T-helper 17 cell (primary cell): ENCODE results near the gene HOXD11. TPM values are rescaled to one million over a fixed set of nuclear protein-coding genes. Genes with fewer than 3 reads are reported as not detected.

ENCODE experiments used
- ATAC-seq: fragments of 150-1000 bp; cut with Tn5 transposase; 2 replicates; pipeline ENCODE4 v1.10.0; 2021; ENCODE audit warnings: mild to moderate bottlenecking, moderate library complexity
- DNase-seq, 3 donors: peaks; one replicate each; pipeline versions ENCODE4 v3.0.0 to v3.0.0-alpha.2; 2020 to 2021
- H3K9me3 ChIP-seq: one replicate; pipeline ENCODE4 v1.7.0; 2013; ENCODE audit warnings: low read length, mild to moderate bottlenecking; ENCODE audit not compliant: control insufficient read depth, poor library complexity, severe bottlenecking
- H3K27ac Mint-ChIP-seq: one replicate; pipeline ENCODE4 v1.8.0; 2022; ENCODE audit warnings: mild to moderate bottlenecking, moderate library complexity, mixed read lengths
- H3K27me3 Mint-ChIP-seq: one replicate; pipeline ENCODE4 v1.8.0; 2022; ENCODE audit warnings: mixed read lengths
- H3K36me3 Mint-ChIP-seq: one replicate; pipeline ENCODE4 v1.8.0; 2022; ENCODE audit warnings: low read depth, mixed read lengths
- H3K4me1 Mint-ChIP-seq: one replicate; pipeline ENCODE4 v1.8.0; 2022; ENCODE audit warnings: mild to moderate bottlenecking, mixed read lengths
- H3K4me3 Mint-ChIP-seq: one replicate; pipeline ENCODE4 v1.8.0; 2022; ENCODE audit warnings: mild to moderate bottlenecking, moderate library complexity, mixed read lengths
- total RNA-seq, 4 donors: library from RNA in 2 of 4; stranded (reverse) in 2 of 4; gene quantifications; one replicate each; pipeline ENCODE4 v1.2.3 and lab custom pipeline; 2022 to 2026

Gene HOXD11
- total RNA-seq, 2 donors from 2014 or later = not detected

DNA sequence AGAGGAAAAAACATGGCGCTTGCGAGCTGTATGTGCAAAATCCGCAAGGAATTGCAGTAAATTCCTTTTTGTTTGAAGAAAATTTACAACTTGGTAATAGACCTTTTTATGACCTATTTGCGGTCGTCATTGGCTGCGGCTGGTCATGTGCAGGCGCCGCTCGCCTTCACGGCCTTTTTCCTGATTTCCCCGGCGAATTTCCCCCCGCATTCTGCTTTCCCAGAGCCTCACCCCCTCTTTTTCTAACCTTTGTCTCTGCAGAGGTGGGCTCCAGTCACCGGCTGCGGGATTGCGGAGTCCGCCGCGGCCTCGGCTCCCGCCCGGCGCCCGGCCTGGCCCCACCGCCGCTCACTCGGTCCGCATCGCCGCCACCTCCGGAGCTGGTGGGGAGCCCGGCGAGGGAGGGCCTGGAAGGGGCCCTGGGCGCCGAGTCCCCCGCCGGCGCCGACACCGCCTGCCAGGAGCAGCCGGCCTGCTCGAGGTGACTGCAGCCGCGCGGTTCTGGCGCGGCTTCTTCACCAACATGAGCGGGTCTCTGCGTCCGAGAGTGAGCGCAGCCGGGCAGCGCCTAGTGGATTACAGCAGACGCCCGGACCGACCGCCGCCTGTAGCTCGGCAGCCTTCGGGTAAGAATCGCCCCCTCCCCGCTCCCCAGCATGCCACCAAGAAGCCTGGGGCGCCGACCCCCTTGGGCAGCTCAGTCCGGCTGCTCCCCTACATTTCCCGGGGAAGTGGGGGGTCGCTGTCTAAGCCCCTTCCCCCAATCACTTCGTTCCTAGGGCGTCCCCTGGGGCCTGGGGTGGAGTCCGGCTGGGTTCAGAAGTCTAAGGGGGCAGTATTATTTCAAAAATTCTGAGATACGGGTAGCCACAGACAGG, 29.5 kb downstream of the HOXD11 start:
- peaks cover 6% of the 10 kb centered on the region for H3K36me3 Mint-ChIP-seq
- no peak overlapping the region for H3K4me3 Mint-ChIP-seq
- ATAC-seq (no peak), DNase-seq (no peak)
- peaks cover 4% of the 10 kb centered on the region for H3K9me3 ChIP-seq
- peaks cover 77% of the 10 kb centered on the region for H3K27me3 Mint-ChIP-seq
- no peak overlapping the region for H3K27ac Mint-ChIP-seq
- H3K4me1 Mint-ChIP-seq = peaks cover 13% of the 10 kb centered on the region

GRCh38 chr2:176137252-176137580, 30.1 kb downstream of the HOXD11 start:
- H3K4me3 Mint-ChIP-seq = no peak overlapping the region
- peaks cover 4% of the 10 kb centered on the region for H3K9me3 ChIP-seq
- peaks cover 6% of the 10 kb centered on the region for H3K36me3 Mint-ChIP-seq

DNA sequence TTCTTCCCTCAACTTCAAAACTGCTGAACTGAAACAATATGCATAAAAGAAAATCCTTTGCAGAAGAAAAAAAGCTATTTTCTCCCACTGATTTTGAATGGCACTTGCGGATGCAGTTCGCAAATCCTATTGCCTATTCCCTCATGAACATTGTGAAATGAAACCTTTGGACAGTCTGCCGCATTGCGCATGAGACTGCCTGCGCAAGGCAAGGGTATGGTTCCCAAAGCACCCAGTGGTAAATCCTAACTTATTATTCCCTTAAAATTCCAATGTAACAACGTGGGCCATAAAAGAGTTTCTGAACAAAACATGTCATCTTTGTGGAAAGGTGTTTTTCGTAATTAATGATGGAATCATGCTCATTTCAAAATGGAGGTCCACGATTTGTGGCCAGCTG, 30.8 kb downstream of the HOXD11 start:
- ATAC-seq (no peak), DNase-seq (no peak)
- Mint-ChIP-seq H3K4me1 (peaks cover 8% of the 10 kb centered on the region), H3K4me3 (no peak overlapping the region), H3K36me3 (peaks cover 7% of the 10 kb centered on the region), H3K27me3 (peaks cover 83% of the 10 kb centered on the region), H3K27ac (no peak overlapping the region)
- peaks cover 4% of the 10 kb centered on the region for H3K9me3 ChIP-seq

More at GRCh38 chr2:176137252-176137580, 30.1 kb downstream of the HOXD11 start:
- no peak overlapping the region for H3K27ac Mint-ChIP-seq
- DNase-seq = no peak
- H3K4me1 Mint-ChIP-seq = peaks cover 12% of the 10 kb centered on the region
- ATAC-seq = no peak
- peaks cover 83% of the 10 kb centered on the region for H3K27me3 Mint-ChIP-seq

DNA sequence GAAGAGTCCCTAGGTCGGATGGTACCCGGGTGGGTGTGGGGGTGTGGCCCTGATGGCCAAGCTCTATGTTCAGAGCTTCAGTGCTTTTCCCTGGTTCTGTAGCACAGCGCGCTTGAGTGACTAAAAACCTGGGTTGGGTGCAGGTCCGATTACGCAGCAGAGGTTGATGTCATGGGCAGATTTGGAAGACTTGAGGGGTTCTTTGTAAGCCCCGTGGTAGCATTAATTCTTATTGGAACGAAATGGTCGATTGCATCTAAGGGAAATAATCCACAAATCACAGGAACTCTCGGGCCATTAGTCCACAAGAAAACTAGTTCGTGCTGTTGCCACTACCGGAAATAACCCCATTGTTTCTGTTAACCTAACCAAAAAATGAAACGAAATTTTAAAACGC, 31.4 kb downstream of the HOXD11 start:
- Mint-ChIP-seq H3K27ac (no peak overlapping the region), H3K4me3 (no peak overlapping the region), H3K36me3 (peaks cover 9% of the 10 kb centered on the region), H3K27me3 (peaks cover 83% of the 10 kb centered on the region), H3K4me1 (peaks cover 8% of the 10 kb centered on the region)
- DNase-seq (no peak), ATAC-seq (no peak)
- H3K9me3 ChIP-seq = peaks cover 4% of the 10 kb centered on the region

DNA sequence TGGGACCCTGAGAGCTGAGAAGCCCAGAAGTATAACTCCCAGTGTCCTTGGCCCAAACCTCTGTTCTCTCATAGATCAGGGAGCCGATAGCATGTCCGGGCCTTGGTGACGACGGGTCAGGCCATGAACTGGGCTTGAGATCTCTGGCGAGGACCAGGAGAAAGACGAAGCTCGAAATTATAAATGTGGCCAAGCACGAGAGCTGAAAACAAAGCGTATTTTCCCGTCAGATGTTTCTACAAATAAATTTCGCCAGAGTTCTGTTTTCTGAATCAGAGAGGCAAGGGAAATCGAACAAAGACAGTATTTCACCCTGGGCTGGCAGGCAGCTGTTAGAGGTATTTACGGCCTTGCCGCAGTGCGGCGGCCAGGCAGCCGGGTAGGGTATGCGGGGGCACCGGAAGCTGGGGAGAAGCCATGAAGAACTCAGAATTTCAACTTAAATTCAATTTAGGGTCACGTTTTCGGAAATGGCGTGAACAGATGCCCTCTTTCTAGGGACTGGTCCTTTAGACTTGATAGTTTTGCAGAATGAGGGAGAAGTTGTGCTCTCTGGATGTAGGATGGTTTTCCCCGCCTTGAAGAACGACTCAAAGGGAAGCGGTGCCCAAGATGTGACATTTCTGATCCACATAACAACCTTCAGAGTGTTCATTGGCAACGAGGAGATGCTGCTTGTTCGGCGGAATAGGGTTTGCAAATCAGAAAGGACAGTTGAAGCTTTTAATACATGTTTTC, 32.0 kb downstream of the HOXD11 start:
- H3K9me3 ChIP-seq = peaks cover 4% of the 10 kb centered on the region
- H3K36me3 Mint-ChIP-seq = peaks cover 10% of the 10 kb centered on the region
- peaks cover 8% of the 10 kb centered on the region for H3K4me1 Mint-ChIP-seq
- H3K4me3 Mint-ChIP-seq = no peak overlapping the region
- no peak for DNase-seq
- peaks cover 83% of the 10 kb centered on the region for H3K27me3 Mint-ChIP-seq
- ATAC-seq = no peak
- no peak overlapping the region for H3K27ac Mint-ChIP-seq

GRCh38 chr2:176139661-176140512, 32.8 kb downstream of the HOXD11 start:
- Mint-ChIP-seq H3K36me3 (peaks cover 11% of the 10 kb centered on the region), H3K27ac (peak overlapping the region; percentile 24), H3K4me3 (no peak overlapping the region), H3K27me3 (peaks cover 83% of the 10 kb centered on the region), H3K4me1 (peaks cover 8% of the 10 kb centered on the region)
- DNase-seq (no peak), ATAC-seq (no peak)
- H3K9me3 ChIP-seq = peaks cover 4% of the 10 kb centered on the region

DNA sequence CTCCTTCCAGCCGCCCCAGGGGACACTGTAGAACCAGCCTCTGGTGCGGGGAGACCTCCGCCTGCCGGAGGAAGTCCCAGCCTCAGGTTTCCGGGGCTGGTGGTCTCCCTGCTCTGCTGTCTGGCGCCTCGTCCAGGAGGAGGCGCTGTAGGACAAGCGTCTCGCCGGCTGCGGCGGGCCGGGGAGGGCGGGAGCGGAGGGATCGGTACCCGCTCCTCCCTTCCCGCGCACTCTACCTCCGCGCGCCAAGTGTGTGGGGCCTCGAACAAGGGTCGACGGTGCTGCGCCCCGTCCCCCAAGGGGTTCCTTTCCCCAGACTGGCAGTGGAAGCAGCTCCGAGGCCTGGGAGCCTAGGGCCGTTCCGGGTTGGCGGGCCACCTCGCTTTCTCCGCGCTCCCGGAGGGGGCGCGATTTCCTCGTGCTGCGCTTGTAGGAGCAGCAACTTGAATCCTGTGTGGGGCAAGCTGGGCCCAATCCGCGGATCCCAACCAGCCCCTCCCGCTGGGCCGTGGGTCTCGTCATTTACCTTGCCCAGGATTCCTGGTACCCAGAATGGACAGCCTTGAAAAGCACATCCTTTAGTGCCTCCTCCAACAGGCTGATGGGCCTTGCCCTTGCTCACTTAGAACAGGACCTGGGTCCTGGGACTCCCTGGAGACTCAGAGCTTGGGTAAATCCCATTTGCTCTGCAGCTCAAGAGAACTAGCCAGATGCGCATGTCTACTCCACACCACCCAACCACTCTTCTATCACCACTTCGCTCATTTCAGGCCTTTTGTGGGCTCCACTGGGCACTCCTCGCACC, 33.6 kb downstream of the HOXD11 start:
- peak overlapping the region; percentile 24 for H3K27ac Mint-ChIP-seq
- peaks cover 8% of the 10 kb centered on the region for H3K4me1 Mint-ChIP-seq
- peaks cover 4% of the 10 kb centered on the region for H3K9me3 ChIP-seq
- H3K4me3 Mint-ChIP-seq = peak overlapping the region; percentile 57
- ATAC-seq = peak; percentile 84
- H3K36me3 Mint-ChIP-seq = peaks cover 9% of the 10 kb centered on the region
- peak; percentile 30 to 48 (median 34) for DNase-seq
- peaks cover 83% of the 10 kb centered on the region for H3K27me3 Mint-ChIP-seq

GRCh38 chr2:176142281-176142680, 35.2 kb downstream of the HOXD11 start:
- Mint-ChIP-seq H3K36me3 (peaks cover 7% of the 10 kb centered on the region), H3K27ac (no peak overlapping the region), H3K4me3 (no peak overlapping the region), H3K27me3 (peaks cover 88% of the 10 kb centered on the region), H3K4me1 (peaks cover 9% of the 10 kb centered on the region)
- no peak for DNase-seq
- peaks cover 4% of the 10 kb centered on the region for H3K9me3 ChIP-seq
- no peak for ATAC-seq

DNA sequence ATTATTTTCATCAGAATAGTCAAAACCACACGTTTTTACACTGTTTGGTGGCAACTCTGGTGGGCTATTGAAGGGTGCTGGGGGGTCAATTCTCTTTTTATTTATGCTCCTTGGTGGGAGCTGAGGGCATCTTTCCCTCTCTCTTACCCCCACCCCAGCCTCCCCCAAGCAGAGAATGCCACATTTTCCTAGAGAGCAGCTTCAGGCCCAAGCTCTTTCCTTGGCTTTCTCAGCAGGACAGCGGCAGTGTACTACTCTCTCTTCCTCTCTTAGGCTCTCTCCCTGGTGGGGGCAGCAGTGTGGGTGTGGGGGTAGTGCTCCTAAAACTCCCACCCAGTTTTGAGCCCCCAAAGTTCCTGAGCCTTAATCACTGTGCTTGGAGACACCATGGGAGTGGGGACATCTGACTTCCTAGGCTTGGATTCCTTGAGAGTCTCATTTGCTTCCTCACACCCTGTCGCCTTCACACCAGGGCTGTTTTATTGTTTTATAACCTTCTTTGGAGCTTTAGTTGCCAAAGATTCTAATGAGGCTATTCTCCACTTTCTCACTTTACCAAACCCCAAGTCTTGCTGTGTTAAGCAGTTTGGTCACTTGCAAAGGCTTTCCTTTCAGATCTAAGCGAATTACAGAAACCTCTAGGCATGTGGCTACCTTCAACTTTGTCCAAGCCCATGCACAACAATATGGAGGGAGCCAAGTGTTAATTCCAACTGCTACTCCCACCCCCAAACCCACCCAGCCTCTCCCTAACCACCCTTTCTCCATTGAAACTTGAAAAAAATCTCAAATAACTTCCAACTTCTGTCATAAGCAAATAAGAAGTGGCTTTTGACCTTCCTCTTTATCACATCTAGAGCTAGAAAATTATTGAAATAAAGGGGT, 38.2 kb downstream of the HOXD11 start:
- H3K4me1 Mint-ChIP-seq = peaks cover 12% of the 10 kb centered on the region
- H3K9me3 ChIP-seq = no peaks in the 10 kb centered on the region
- DNase-seq (no peak), ATAC-seq (no peak)
- H3K27me3 Mint-ChIP-seq = peaks cover 97% of the 10 kb centered on the region
- no peak overlapping the region for H3K27ac Mint-ChIP-seq
- H3K36me3 Mint-ChIP-seq = peaks cover 5% of the 10 kb centered on the region
- H3K4me3 Mint-ChIP-seq = no peak overlapping the region

DNA sequence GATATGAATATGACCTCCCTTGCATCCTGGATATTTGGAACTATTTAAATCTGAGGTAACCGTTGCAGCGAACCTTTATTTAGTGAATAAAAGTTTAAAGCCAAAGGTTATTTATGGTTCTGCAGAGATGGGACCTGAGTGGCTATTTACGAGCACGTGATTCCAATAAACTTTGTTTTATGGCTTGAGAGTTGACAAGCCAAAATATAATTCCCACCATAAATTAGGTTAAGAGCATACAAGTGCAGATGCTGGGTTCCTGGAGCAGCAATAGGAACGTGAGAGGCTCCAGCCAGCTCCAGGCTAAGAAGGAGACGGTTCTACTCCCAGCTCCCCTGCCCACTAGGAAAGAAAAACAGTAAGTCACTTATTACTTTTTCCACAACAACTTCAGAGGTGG, 39.0 kb downstream of the HOXD11 start:
- no peak for DNase-seq
- Mint-ChIP-seq H3K27me3 (peaks cover 100% of the 10 kb centered on the region), H3K4me3 (no peak overlapping the region), H3K4me1 (peaks cover 10% of the 10 kb centered on the region), H3K27ac (no peak overlapping the region), H3K36me3 (peaks cover 5% of the 10 kb centered on the region)
- no peak for ATAC-seq
- no peaks in the 10 kb centered on the region for H3K9me3 ChIP-seq

- Mint-ChIP-seq H3K4me3 (no peak overlapping the region), H3K27ac (no peak overlapping the region), H3K27me3 (peaks cover 100% of the 10 kb centered on the region), H3K36me3 (peaks cover 5% of the 10 kb centered on the region), H3K4me1 (peaks cover 5% of the 10 kb centered on the region)
- DNase-seq (no peak), ATAC-seq (no peak)
- no peaks in the 10 kb centered on the region for H3K9me3 ChIP-seq
Measured at GRCh38 chr2:176146645-176147044, 39.6 kb downstream of the HOXD11 start.
